Measurements from ENCODE around the gene TMCC2. TPM values are rescaled to one million over a fixed set of nuclear protein-coding genes. Genes with fewer than 3 reads are reported as not detected.

TMCC2 gene
- total RNA-seq, 1 donor from 2014 or later: 20.9 TPM

GRCh38 chr1:205266611-205267305 lies 39.0 kb downstream of the TMCC2 start:
- H3K36me3 Mint-ChIP-seq (ENCODE audit: low read depth): peaks cover 2% of the 10 kb centered on the region
- no peaks in the 10 kb centered on the region for H3K27me3 Mint-ChIP-seq
- no peaks in the 10 kb centered on the region for H3K9me3 Mint-ChIP-seq
- intact Hi-C loops (cut with micrococcal nuclease): no loop called here
- no peak overlapping the region for H3K27ac Mint-ChIP-seq
- H3K4me3 Mint-ChIP-seq: no peak overlapping the region
- peaks cover 15% of the 10 kb centered on the region for H3K4me1 Mint-ChIP-seq
- no peak for DNase-seq

GRCh38 chr1:205267306-205267902 lies 39.7 kb downstream of the TMCC2 start:
- Mint-ChIP-seq H3K27ac (no peak overlapping the region), H3K9me3 (no peaks in the 10 kb centered on the region), H3K4me1 (peaks cover 10% of the 10 kb centered on the region), H3K36me3 (ENCODE audit: low read depth) (peaks cover 4% of the 10 kb centered on the region), H3K4me3 (no peak overlapping the region), H3K27me3 (no peaks in the 10 kb centered on the region)
- intact Hi-C loops (cut with micrococcal nuclease): no loop called here
- DNase-seq: no peak

GRCh38 chr1:205268846-205269680 lies 41.3 kb downstream of the TMCC2 start:
- intact Hi-C loops (cut with micrococcal nuclease): no loop called here
- no peaks in the 10 kb centered on the region for H3K9me3 Mint-ChIP-seq
- no peak overlapping the region for H3K4me3 Mint-ChIP-seq
- H3K27ac Mint-ChIP-seq: no peak overlapping the region
- no peaks in the 10 kb centered on the region for H3K27me3 Mint-ChIP-seq
- DNase-seq: no peak
- peaks cover 4% of the 10 kb centered on the region for H3K36me3 Mint-ChIP-seq (ENCODE audit: low read depth)
- H3K4me1 Mint-ChIP-seq: peaks cover 10% of the 10 kb centered on the region

GRCh38 chr1:205269711-205270110 lies 42.0 kb downstream of the TMCC2 start:
- no peak overlapping the region for H3K27ac Mint-ChIP-seq
- H3K36me3 Mint-ChIP-seq (ENCODE audit: low read depth): peaks cover 4% of the 10 kb centered on the region
- H3K4me3 Mint-ChIP-seq: no peak overlapping the region
- H3K4me1 Mint-ChIP-seq: peaks cover 12% of the 10 kb centered on the region
- intact Hi-C loops (cut with micrococcal nuclease): no loop called here
- DNase-seq: no peak
- no peaks in the 10 kb centered on the region for H3K9me3 Mint-ChIP-seq
- no peaks in the 10 kb centered on the region for H3K27me3 Mint-ChIP-seq

- no peaks in the 10 kb centered on the region for H3K9me3 Mint-ChIP-seq
- intact Hi-C loops (cut with micrococcal nuclease): no loop called here
- DNase-seq: no peak
- no peaks in the 10 kb centered on the region for H3K27me3 Mint-ChIP-seq
- peaks cover 4% of the 10 kb centered on the region for H3K36me3 Mint-ChIP-seq (ENCODE audit: low read depth)
- peaks cover 14% of the 10 kb centered on the region for H3K4me1 Mint-ChIP-seq
- no peak overlapping the region for H3K4me3 Mint-ChIP-seq
- no peak overlapping the region for H3K27ac Mint-ChIP-seq
Measured at GRCh38 chr1:205270271-205270670, 42.5 kb downstream of the TMCC2 start.

- Mint-ChIP-seq H3K27me3 (no peaks in the 10 kb centered on the region), H3K4me1 (peaks cover 18% of the 10 kb centered on the region), H3K27ac (no peak overlapping the region), H3K9me3 (no peaks in the 10 kb centered on the region), H3K36me3 (ENCODE audit: low read depth) (peaks cover 4% of the 10 kb centered on the region), H3K4me3 (no peak overlapping the region)
- intact Hi-C loops (cut with micrococcal nuclease): no loop called here
- DNase-seq: no peak
Measured at GRCh38 chr1:205270764-205271163, 43.0 kb downstream of the TMCC2 start.

- H3K4me3 Mint-ChIP-seq: no peak overlapping the region
- peak overlapping the region; percentile 46 for H3K27ac Mint-ChIP-seq
- H3K4me1 Mint-ChIP-seq: peaks cover 18% of the 10 kb centered on the region
- peaks cover 4% of the 10 kb centered on the region for H3K36me3 Mint-ChIP-seq (ENCODE audit: low read depth)
- intact Hi-C loops (cut with micrococcal nuclease): no loop called here
- no peak for DNase-seq
- no peaks in the 10 kb centered on the region for H3K9me3 Mint-ChIP-seq
- H3K27me3 Mint-ChIP-seq: no peaks in the 10 kb centered on the region
Measured at GRCh38 chr1:205271277-205271676, 43.5 kb downstream of the TMCC2 start.

- H3K27ac Mint-ChIP-seq: no peak overlapping the region
- H3K36me3 Mint-ChIP-seq (ENCODE audit: low read depth): peaks cover 4% of the 10 kb centered on the region
- peaks cover 18% of the 10 kb centered on the region for H3K4me1 Mint-ChIP-seq
- DNase-seq: no peak
- no peaks in the 10 kb centered on the region for H3K27me3 Mint-ChIP-seq
- H3K9me3 Mint-ChIP-seq: no peaks in the 10 kb centered on the region
- intact Hi-C loops (cut with micrococcal nuclease): loop anchor here (2.0 kb wide), 1 partner anchor 17 kb away; no protein-coding TSS in a partner anchor
- no peak overlapping the region for H3K4me3 Mint-ChIP-seq
Measured at GRCh38 chr1:205271745-205272144, 44.0 kb downstream of the TMCC2 start.

- peaks cover 4% of the 10 kb centered on the region for H3K36me3 Mint-ChIP-seq (ENCODE audit: low read depth)
- H3K4me1 Mint-ChIP-seq: peaks cover 19% of the 10 kb centered on the region
- DNase-seq: no peak
- intact Hi-C loops (cut with micrococcal nuclease): loop anchor here (2.0 kb wide), 1 partner anchor 16 kb away; no protein-coding TSS in a partner anchor
- no peak overlapping the region for H3K27ac Mint-ChIP-seq
- no peaks in the 10 kb centered on the region for H3K9me3 Mint-ChIP-seq
- H3K27me3 Mint-ChIP-seq: no peaks in the 10 kb centered on the region
- no peak overlapping the region for H3K4me3 Mint-ChIP-seq
Measured at GRCh38 chr1:205272536-205272935, 44.8 kb downstream of the TMCC2 start.

GRCh38 chr1:205273551-205273982 lies 45.8 kb downstream of the TMCC2 start:
- intact Hi-C loops (cut with micrococcal nuclease): loop anchor here (1.0 to 2.0 kb wide), 3 partner anchors 11 to 52 kb away; no protein-coding TSS in a partner anchor
- peak; percentile 95 for DNase-seq
- Mint-ChIP-seq H3K27ac (no peak overlapping the region), H3K27me3 (peaks cover 2% of the 10 kb centered on the region), H3K4me3 (no peak overlapping the region), H3K4me1 (peaks cover 26% of the 10 kb centered on the region), H3K36me3 (ENCODE audit: low read depth) (peaks cover 4% of the 10 kb centered on the region), H3K9me3 (no peaks in the 10 kb centered on the region)

- Mint-ChIP-seq H3K36me3 (ENCODE audit: low read depth) (peaks cover 4% of the 10 kb centered on the region), H3K27ac (no peak overlapping the region), H3K9me3 (no peaks in the 10 kb centered on the region), H3K27me3 (peaks cover 2% of the 10 kb centered on the region), H3K4me1 (peaks cover 29% of the 10 kb centered on the region), H3K4me3 (no peak overlapping the region)
- DNase-seq: no peak
- intact Hi-C loops (cut with micrococcal nuclease): no loop called here
Measured at GRCh38 chr1:205274041-205274691, 46.4 kb downstream of the TMCC2 start.

GRCh38 chr1:205275133-205275532 lies 47.4 kb downstream of the TMCC2 start:
- Mint-ChIP-seq H3K4me3 (no peak overlapping the region), H3K4me1 (peaks cover 39% of the 10 kb centered on the region), H3K36me3 (ENCODE audit: low read depth) (peaks cover 4% of the 10 kb centered on the region), H3K27me3 (peaks cover 2% of the 10 kb centered on the region), H3K9me3 (no peaks in the 10 kb centered on the region), H3K27ac (no peak overlapping the region)
- intact Hi-C loops (cut with micrococcal nuclease): loop anchor here (5.0 kb wide), 1 partner anchor 207 kb away; no protein-coding TSS in a partner anchor
- DNase-seq: no peak

GRCh38 chr1:205275916-205276688 lies 48.4 kb downstream of the TMCC2 start:
- Mint-ChIP-seq H3K9me3 (no peaks in the 10 kb centered on the region), H3K36me3 (ENCODE audit: low read depth) (peaks cover 8% of the 10 kb centered on the region), H3K4me1 (peaks cover 44% of the 10 kb centered on the region), H3K27me3 (peaks cover 2% of the 10 kb centered on the region), H3K4me3 (no peak overlapping the region), H3K27ac (no peak overlapping the region)
- no peak for DNase-seq
- intact Hi-C loops (cut with micrococcal nuclease): loop anchor here (5.0 kb wide), 1 partner anchor 206 kb away; no protein-coding TSS in a partner anchor
